PC-3 (cell line): ENCODE results near the gene BRIP1. TPM values are rescaled to one million over a fixed set of nuclear protein-coding genes. Genes with fewer than 3 reads are reported as not detected.

ENCODE experiments used
- ATAC-seq: fragments of 200-7000 bp; cut with Tn5 transposase; 2 replicates; pipeline ENCODE4 v1.9.1; 2020; ENCODE audit warnings: mild to moderate bottlenecking, moderate library complexity
- BruUV-seq: library from RNA; stranded (reverse); fragments of 400-500 nt; replicated peaks from 2 replicates; lab custom pipeline; 2021; lab: Mats Ljungman, UMichigan
- CTCF ChIA-PET: fragments of 300-600 bp; sonication (Branson Sonifier 250); formaldehyde crosslinking; loops from one replicate; lab custom pipeline; 2022; ENCODE audit warnings: antibody characterized with exemption; lab: Charles Lee
- POLR2A ChIA-PET: fragments of 300-600 bp; sonication (Branson Sonifier 250); formaldehyde crosslinking; loops from one replicate; lab custom pipeline; 2022; ENCODE audit warnings: antibody characterized with exemption; ENCODE audit not compliant: unreplicated experiment; lab: Charles Lee
- DNase-seq: peaks from one replicate; pipeline ENCODE4 v3.0.0-alpha.2; 2015
- H2AFZ ChIP-seq: fragments of 300-600 bp; sonication (generic); 2 replicates; pipeline ENCODE4 v1.6.0; 2016; ENCODE audit warnings: antibody characterized with exemption, low read length
- H3F3A ChIP-seq: fragments of 300-600 bp; sonication (generic); one replicate; pipeline ENCODE4 v1.6.0; 2017; ENCODE audit warnings: antibody characterized with exemption, low read length, control low read depth, mild to moderate bottlenecking; ENCODE audit not compliant: unreplicated experiment
- H3K27ac ChIP-seq: fragments of 300-600 bp; sonication (generic); 2 replicates; pipeline ENCODE4 v1.5.1; 2016; ENCODE audit warnings: mild to moderate bottlenecking, low read length
- H3K27me3 ChIP-seq: fragments of 300-600 bp; sonication (generic); 2 replicates; pipeline ENCODE4 v1.6.1; 2016; ENCODE audit warnings: low read length, mixed read lengths
- H3K36me3 ChIP-seq: fragments of 300-600 bp; sonication (generic); 2 replicates; pipeline ENCODE4 v1.6.1; 2016; ENCODE audit warnings: low read depth, mixed run types, low read length, mixed read lengths
- H3K4me1 ChIP-seq: fragments of 300-600 bp; sonication (generic); 2 replicates; pipeline ENCODE4 v1.5.1; 2016; ENCODE audit warnings: low read length; ENCODE audit not compliant: insufficient read depth
- H3K4me2 ChIP-seq: fragments of 300-600 bp; sonication (generic); 2 replicates; pipeline ENCODE4 v1.6.0; 2016; ENCODE audit warnings: low read length
- H3K4me3 ChIP-seq: fragments of 300-600 bp; sonication (generic); 2 replicates; pipeline ENCODE4 v1.5.1; 2016; ENCODE audit warnings: mild to moderate bottlenecking, low read length, mixed read lengths
- H3K79me2 ChIP-seq: fragments of 300-600 bp; sonication (generic); 2 replicates; pipeline ENCODE4 v1.6.1; 2017; ENCODE audit warnings: low read length, mixed read lengths
- H3K9ac ChIP-seq: fragments of 300-600 bp; sonication (generic); 2 replicates; pipeline ENCODE4 v1.6.0; 2016; ENCODE audit warnings: mild to moderate bottlenecking, low read length
- H3K9me2 ChIP-seq: fragments of 300-600 bp; sonication (generic); replicated peaks from 2 replicates; pipeline ENCODE4 v1.6.1; 2016; ENCODE audit warnings: mixed run types, low read length, mixed read lengths
- H3K9me3 ChIP-seq: fragments of 300-600 bp; sonication (generic); 2 replicates; pipeline ENCODE4 v1.6.1; 2016; ENCODE audit warnings: low read length, mixed read lengths
- H4K20me1 ChIP-seq: fragments of 300-600 bp; sonication (generic); 2 replicates; pipeline ENCODE4 v1.6.1; 2016; ENCODE audit warnings: low read length, mixed read lengths
- CTCF ChIP-seq: fragments of 300-600 bp; sonication (generic); conservative IDR thresholded peaks from 2 replicates; pipeline ENCODE4 v1.5.1; 2017; ENCODE audit warnings: antibody characterized with exemption, low read depth, mild to moderate bottlenecking, low read length
- EZH2 ChIP-seq: fragments of 300-600 bp; sonication (generic); IDR thresholded peaks from one replicate; pipeline ENCODE4 v1.6.1; 2017; ENCODE audit warnings: antibody characterized with exemption, mild to moderate bottlenecking, low read length; ENCODE audit not compliant: unreplicated experiment
- EZH2phosphoT487 ChIP-seq: fragments of 300-600 bp; sonication (generic); IDR thresholded peaks from 2 replicates; pipeline ENCODE4 v1.6.1; 2018; ENCODE audit warnings: mild to moderate bottlenecking, antibody characterized with exemption, low read length, borderline replicate concordance
- intact Hi-C: fragments of 100-400 bp; cut with micrococcal nuclease; formaldehyde crosslinking; loops from 2 replicates; pipeline ENCODE4 v1.9.0; 2023
- total RNA-seq: library from RNA; depleted of rRNA; stranded (reverse); fragments of >200 nt; gene quantifications from 2 replicates; pipeline ENCODE4 v1.2.3, GENCODE V29; 2014

The BRIP1 gene
- total RNA-seq, 1 experiment from 2014 or later, result 21.1 TPM

- TF ChIP-seq EZH2 (no peak), EZH2phosphoT487 (no peak), CTCF (no peak)
- no peaks in the 10 kb centered on the region for H3K9me2 ChIP-seq
- H3K79me2 ChIP-seq, result no peaks in the 10 kb centered on the region
- CTCF ChIA-PET, result no interaction called here
- no peaks in the 10 kb centered on the region for H4K20me1 ChIP-seq
- peaks cover 13% of the 10 kb centered on the region; the same call in 1 of the 2 replicates for H3K36me3 ChIP-seq
- no peaks in the 10 kb centered on the region for H3K9me3 ChIP-seq
- H3K4me3 ChIP-seq, result no peak overlapping the region
- POLR2A ChIA-PET, result no interaction called here
- H3K27me3 ChIP-seq, result no peaks in the 10 kb centered on the region
- no TSS peak for BruUV-seq
- intact Hi-C loops, result no loop called here
- no peak overlapping the region for H3K4me2 ChIP-seq
- H2AFZ ChIP-seq, result no peak overlapping the region
- no peak overlapping the region for H3K27ac ChIP-seq
- no peaks in the 10 kb centered on the region for H3K4me1 ChIP-seq
- H3F3A ChIP-seq, result no peaks in the 10 kb centered on the region
- DNase-seq (no peak), ATAC-seq (no peak)
- H3K9ac ChIP-seq, result no peak overlapping the region
Observed at GRCh38 chr17:61733021-61733420, 130.3 kb downstream of the BRIP1 start.

GRCh38 chr17:61732169-61732568, 131.2 kb downstream of the BRIP1 start:
- no peaks in the 10 kb centered on the region for H3K9me3 ChIP-seq
- no peaks in the 10 kb centered on the region for H4K20me1 ChIP-seq
- H3K27me3 ChIP-seq, result no peaks in the 10 kb centered on the region
- TF ChIP-seq EZH2, result no peak
- TF ChIP-seq CTCF, result no peak
- TF ChIP-seq EZH2phosphoT487, result no peak
- no TSS peak for BruUV-seq
- no peaks in the 10 kb centered on the region for H3K79me2 ChIP-seq
- no peak overlapping the region for H3K4me3 ChIP-seq
- no peaks in the 10 kb centered on the region for H3F3A ChIP-seq
- H3K9me2 ChIP-seq, result no peaks in the 10 kb centered on the region
- no peak overlapping the region for H3K4me2 ChIP-seq
- 0 out of 2 replicates have a peak, but pooled peaks cover 4% of the 10 kb centered on the region for H3K36me3 ChIP-seq
- DNase-seq (no peak), ATAC-seq (no peak)
- ChIA-PET CTCF (no interaction called here), POLR2A (no interaction called here)
- H3K4me1 ChIP-seq, result no peaks in the 10 kb centered on the region
- intact Hi-C loops, result no loop called here
- H3K27ac ChIP-seq, result no peak overlapping the region
- no peak overlapping the region for H3K9ac ChIP-seq
- no peak overlapping the region for H2AFZ ChIP-seq

- no TSS peak for BruUV-seq
- no peak overlapping the region for H3K4me3 ChIP-seq
- H3K27ac ChIP-seq, result no peak overlapping the region
- no peaks in the 10 kb centered on the region for H3K27me3 ChIP-seq
- ChIA-PET CTCF (no interaction called here), POLR2A (no interaction called here)
- TF ChIP-seq CTCF (no peak), EZH2 (no peak)
- H3K9ac ChIP-seq, result no peak overlapping the region
- H3K9me3 ChIP-seq, result no peaks in the 10 kb centered on the region
- H3K36me3 ChIP-seq, result peaks cover 7% of the 10 kb centered on the region; the same call in 1 of the 2 replicates
- ATAC-seq (no peak), DNase-seq (no peak)
- H3F3A ChIP-seq, result no peaks in the 10 kb centered on the region
- intact Hi-C loops, result no loop called here
- H3K9me2 ChIP-seq, result no peaks in the 10 kb centered on the region
- no peak overlapping the region for H2AFZ ChIP-seq
- H3K79me2 ChIP-seq, result no peaks in the 10 kb centered on the region
- no peak overlapping the region for H3K4me2 ChIP-seq
- no peaks in the 10 kb centered on the region for H4K20me1 ChIP-seq
- H3K4me1 ChIP-seq, result no peaks in the 10 kb centered on the region
Observed at GRCh38 chr17:61731330-61731729, 132.0 kb downstream of the BRIP1 start.
